ENCODE results near the gene IKZF3. TPM values are rescaled to one million over a fixed set of nuclear protein-coding genes. Genes with fewer than 3 reads are reported as not detected.

The IKZF3 gene
- total RNA-seq, 2 donors from 2014 or later: 0.11 to 0.18 TPM

GRCh38 chr17:39828443-39828842, 35.7 kb downstream of the IKZF3 start:
- no peak overlapping the region for H3K9ac ChIP-seq (ENCODE audit: extremely low read depth, low read length, poor library complexity, severe bottlenecking)
- peaks cover 4% of the 10 kb centered on the region for H3K27me3 Mint-ChIP-seq (ENCODE audit: insufficient read depth)
- no peak overlapping the region for H3K4me3 Mint-ChIP-seq
- 93 to 100% methylated on average over 2 to 4 of the region's 4 CpGs for WGBS, 2 experiments (ENCODE audit: insufficient coverage in 1 of 2, insufficient read length in 1 of 2)
- H3K9me3 ChIP-seq (ENCODE audit: control insufficient read depth, low read length): peaks cover 10% of the 10 kb centered on the region
- H3K9me3 Mint-ChIP-seq: peaks cover 28% of the 10 kb centered on the region
- H3K4me1 ChIP-seq (ENCODE audit: control insufficient read depth, insufficient read depth, low read length): no peaks in the 10 kb centered on the region
- no peaks in the 10 kb centered on the region for H3K27me3 ChIP-seq (ENCODE audit: control insufficient read depth, insufficient read depth, low read length, poor library complexity, severe bottlenecking)
- no peaks in the 10 kb centered on the region for H3K4me1 Mint-ChIP-seq
- no peak for DNase-seq
- no peaks in the 10 kb centered on the region for H3K36me3 ChIP-seq (ENCODE audit: control insufficient read depth, insufficient read depth, low read length)
- TF ChIP-seq CTCF (conservative IDR thresholded peaks at IDR 0.05): no peak
- no peak overlapping the region for H3K27ac ChIP-seq (ENCODE audit: low read depth, low read length)
- H3K27ac Mint-ChIP-seq: no peak overlapping the region
- no peaks in the 10 kb centered on the region for H3K36me3 Mint-ChIP-seq (ENCODE audit: low read depth)
- H3K4me3 ChIP-seq (ENCODE audit: low read length): no peak overlapping the region

GRCh38 chr17:39826334-39826733, 37.8 kb downstream of the IKZF3 start:
- Histone ChIP-seq H3K4me1 (ENCODE audit: control insufficient read depth, insufficient read depth, low read length) (no peaks in the 10 kb centered on the region), H3K9ac (ENCODE audit: extremely low read depth, low read length, poor library complexity, severe bottlenecking) (no peak overlapping the region), H3K36me3 (ENCODE audit: control insufficient read depth, insufficient read depth, low read length) (no peaks in the 10 kb centered on the region), H3K4me3 (ENCODE audit: low read length) (no peak overlapping the region), H3K27me3 (ENCODE audit: control insufficient read depth, insufficient read depth, low read length, poor library complexity, severe bottlenecking) (no peaks in the 10 kb centered on the region), H3K27ac (ENCODE audit: low read depth, low read length) (no peak overlapping the region), H3K9me3 (ENCODE audit: control insufficient read depth, low read length) (peaks cover 28% of the 10 kb centered on the region)
- H3K4me3 Mint-ChIP-seq: no peak overlapping the region
- H3K9me3 Mint-ChIP-seq: peaks cover 47% of the 10 kb centered on the region
- peaks cover 10% of the 10 kb centered on the region for H3K36me3 Mint-ChIP-seq (ENCODE audit: low read depth)
- 90 to 95% methylated on average over 2 of the region's 2 CpGs for WGBS, 2 experiments (ENCODE audit: insufficient coverage in 1 of 2, insufficient read length in 1 of 2)
- peaks cover 2% of the 10 kb centered on the region for H3K27me3 Mint-ChIP-seq (ENCODE audit: insufficient read depth)
- no peak for TF ChIP-seq CTCF (conservative IDR thresholded peaks at IDR 0.05)
- no peaks in the 10 kb centered on the region for H3K4me1 Mint-ChIP-seq
- H3K27ac Mint-ChIP-seq: no peak overlapping the region
- DNase-seq: no peak

GRCh38 chr17:39823407-39824054, 40.6 kb downstream of the IKZF3 start:
- Mint-ChIP-seq H3K9me3 (peaks cover 49% of the 10 kb centered on the region), H3K4me1 (peaks cover 8% of the 10 kb centered on the region), H3K36me3 (ENCODE audit: low read depth) (peaks cover 10% of the 10 kb centered on the region), H3K27ac (no peak overlapping the region), H3K27me3 (ENCODE audit: insufficient read depth) (peaks cover 2% of the 10 kb centered on the region), H3K4me3 (no peak overlapping the region)
- Histone ChIP-seq H3K4me3 (ENCODE audit: low read length) (no peak overlapping the region), H3K9me3 (ENCODE audit: control insufficient read depth, low read length) (peaks cover 28% of the 10 kb centered on the region), H3K9ac (ENCODE audit: extremely low read depth, low read length, poor library complexity, severe bottlenecking) (no peak overlapping the region), H3K27me3 (ENCODE audit: control insufficient read depth, insufficient read depth, low read length, poor library complexity, severe bottlenecking) (no peaks in the 10 kb centered on the region), H3K36me3 (ENCODE audit: control insufficient read depth, insufficient read depth, low read length) (no peaks in the 10 kb centered on the region), H3K4me1 (ENCODE audit: control insufficient read depth, insufficient read depth, low read length) (no peaks in the 10 kb centered on the region), H3K27ac (ENCODE audit: low read depth, low read length) (no peak overlapping the region)
- TF ChIP-seq CTCF (conservative IDR thresholded peaks at IDR 0.05): no peak
- WGBS, 2 experiments (ENCODE audit: insufficient coverage in 1 of 2, insufficient read length in 1 of 2): 81 to 90% methylated on average over 4 to 5 of the region's 5 CpGs
- DNase-seq: no peak

Data from endodermal cell (in vitro differentiated cells).